Activated T-cell treated with anti-CD3 and anti-CD28 coated beads for 24 hours (primary cell): Measurements from ENCODE around the gene C16orf86.

Source experiments
- DNase-seq: peaks from one replicate; pipeline ENCODE4 v3.0.0-alpha.2; 2020; ENCODE audit warnings: low read depth

C16orf86 gene, protein sequence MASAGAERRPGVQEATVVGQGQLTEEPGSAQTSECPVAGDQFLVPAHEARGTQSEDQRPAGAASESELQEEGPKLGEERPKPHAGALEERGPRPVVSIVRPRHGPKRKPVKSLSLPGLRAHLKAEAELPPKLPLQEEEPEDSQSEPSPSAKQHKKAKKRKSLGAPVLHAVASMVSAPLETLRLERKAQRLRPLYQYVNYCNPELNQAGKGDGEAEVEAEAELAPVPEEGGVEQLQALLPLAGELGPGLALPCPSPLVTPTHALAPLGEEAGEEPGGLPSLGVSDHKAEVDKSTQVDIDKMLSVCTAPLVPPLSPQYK

DNA sequence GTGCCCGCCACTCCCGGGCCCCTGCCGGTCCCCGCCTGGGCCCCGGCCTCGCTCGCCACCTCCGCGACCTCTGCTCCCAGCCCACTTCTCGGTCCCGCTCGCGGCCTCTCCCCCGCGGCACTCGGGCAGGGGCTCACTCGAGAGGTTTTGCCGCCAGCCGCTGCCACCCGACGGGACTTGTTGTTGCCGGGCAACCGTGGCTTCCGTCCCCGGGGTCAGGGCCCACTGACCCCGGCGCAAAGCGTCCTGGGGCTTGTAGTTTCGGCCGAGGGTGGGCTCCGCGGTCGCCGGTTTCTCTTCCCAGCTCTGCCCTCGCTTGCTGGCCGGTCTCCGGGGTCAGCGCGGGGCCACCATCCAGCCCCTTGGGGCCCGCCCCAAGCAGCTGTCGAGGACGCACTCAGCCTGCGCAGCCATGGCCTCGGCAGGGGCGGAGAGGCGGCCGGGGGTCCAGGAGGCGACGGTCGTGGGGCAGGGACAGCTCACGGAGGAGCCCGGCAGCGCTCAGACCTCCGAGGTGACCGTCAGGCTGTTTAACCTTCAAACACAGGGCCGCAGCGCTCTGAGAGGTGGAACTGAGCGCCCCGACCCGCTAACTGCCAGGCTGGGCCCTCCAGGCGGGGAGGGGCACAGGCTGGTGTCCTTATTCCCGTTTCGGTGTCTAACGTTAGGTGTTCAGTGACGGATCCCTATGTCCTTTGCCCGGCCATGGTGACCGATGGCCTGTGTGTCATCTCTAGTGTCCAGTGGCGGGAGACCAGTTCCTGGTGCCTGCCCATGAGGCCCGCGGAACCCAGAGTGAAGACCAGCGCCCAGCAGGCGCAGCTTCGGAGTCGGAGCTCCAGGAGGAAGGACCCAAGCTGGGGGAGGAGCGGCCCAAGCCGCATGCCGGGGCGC lies at the start of gene C16orf86, which contains the start of gene ENKD1:
C16orf86 (plus strand) TSS at position 256 of the 894 bp plus-strand sequence; CDS start at position 413, 157 bp downstream.
ENKD1 (minus strand) TSS at position 192 of the 894 bp plus-strand sequence. CDS start 308 bp downstream, outside the sequence.
- DNase-seq: peak; percentile 68

DNA sequence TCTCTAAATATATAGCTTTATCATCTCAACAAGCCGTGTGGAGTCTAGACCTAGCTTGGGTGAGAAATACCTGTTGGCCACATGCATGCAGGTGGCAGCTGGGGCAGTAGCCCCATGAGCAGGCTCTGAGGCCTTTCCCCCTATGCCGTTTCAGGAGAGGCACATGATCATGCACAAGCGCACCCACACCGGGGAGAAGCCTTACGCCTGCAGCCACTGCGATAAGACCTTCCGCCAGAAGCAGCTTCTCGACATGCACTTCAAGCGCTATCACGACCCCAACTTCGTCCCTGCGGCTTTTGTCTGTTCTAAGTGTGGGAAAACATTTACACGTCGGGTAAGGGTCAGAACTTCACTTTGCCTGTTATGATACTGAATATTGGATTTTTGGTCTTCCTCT lies 38.4 kb upstream of the C16orf86 start:
- no peak for DNase-seq

DNA sequence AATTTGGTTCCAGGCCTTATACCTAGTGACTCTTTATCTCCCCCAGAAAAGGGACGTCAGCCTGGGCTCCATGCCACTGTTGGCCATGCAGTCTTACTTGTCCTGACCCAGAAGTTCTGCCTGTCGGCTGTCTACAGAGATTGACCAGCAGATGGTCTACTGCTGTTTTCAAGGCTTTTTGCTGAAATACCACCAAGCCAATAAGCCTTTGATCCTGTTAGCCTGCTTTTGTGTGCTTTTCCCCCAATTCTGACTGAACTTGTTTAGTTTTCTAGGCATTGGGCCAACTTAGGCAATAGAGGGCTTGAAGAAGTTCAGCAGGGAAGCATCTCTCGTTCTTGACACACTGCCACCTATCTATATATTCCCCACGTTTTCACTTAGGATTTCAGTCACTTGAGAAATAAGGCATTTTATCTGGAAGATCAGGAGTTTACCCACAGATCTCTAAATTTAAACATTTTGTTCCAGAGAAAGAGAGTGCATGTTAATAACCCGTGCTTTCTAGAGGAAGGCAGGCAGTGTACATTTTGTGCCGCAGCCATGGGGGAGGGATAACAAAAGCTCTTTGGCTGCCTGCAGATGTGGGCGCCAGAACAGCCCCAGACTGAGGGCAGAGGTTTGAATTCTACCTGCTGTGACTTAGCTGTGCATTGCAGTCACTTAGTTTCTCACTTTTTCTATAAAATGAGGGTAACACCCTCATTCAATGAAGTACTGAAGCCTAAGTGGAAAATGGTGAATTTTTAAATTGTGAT lies 34.0 kb upstream of the C16orf86 start:
- DNase-seq: no peak

DNA sequence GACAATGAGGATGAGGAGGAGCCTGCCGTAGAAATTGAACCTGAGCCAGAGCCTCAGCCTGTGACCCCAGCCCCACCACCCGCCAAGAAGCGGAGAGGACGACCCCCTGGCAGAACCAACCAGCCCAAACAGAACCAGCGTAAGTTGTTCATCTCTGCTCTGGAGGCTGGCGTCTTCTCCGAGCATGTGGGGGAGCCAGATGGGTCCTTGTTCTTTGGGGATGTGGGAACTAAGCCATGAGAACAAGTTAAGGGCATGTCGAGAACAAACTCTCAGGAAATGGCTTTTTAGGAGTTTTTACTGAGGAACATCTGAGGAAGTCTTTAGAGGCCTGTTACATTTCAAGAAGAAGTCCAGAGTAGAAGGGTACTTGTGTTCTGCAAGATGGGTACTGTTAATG lies 29.9 kb upstream of the C16orf86 start:
- DNase-seq: no peak

DNA sequence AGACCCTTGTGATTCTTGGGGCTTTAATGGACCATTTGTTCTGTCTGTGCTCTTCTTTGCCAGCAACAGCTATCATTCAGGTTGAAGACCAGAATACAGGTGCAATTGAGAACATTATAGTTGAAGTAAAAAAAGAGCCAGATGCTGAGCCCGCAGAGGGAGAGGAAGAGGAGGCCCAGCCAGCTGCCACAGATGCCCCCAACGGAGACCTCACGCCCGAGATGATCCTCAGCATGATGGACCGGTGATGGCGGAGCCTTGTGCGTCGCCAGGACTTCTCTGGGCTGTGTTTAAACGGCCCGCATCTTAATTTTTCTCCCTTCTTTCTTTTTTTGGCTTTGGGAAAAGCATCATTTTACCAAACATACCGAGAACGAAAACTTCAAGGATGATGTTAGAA lies 29.0 kb upstream of the C16orf86 start:
- DNase-seq: no peak

DNA sequence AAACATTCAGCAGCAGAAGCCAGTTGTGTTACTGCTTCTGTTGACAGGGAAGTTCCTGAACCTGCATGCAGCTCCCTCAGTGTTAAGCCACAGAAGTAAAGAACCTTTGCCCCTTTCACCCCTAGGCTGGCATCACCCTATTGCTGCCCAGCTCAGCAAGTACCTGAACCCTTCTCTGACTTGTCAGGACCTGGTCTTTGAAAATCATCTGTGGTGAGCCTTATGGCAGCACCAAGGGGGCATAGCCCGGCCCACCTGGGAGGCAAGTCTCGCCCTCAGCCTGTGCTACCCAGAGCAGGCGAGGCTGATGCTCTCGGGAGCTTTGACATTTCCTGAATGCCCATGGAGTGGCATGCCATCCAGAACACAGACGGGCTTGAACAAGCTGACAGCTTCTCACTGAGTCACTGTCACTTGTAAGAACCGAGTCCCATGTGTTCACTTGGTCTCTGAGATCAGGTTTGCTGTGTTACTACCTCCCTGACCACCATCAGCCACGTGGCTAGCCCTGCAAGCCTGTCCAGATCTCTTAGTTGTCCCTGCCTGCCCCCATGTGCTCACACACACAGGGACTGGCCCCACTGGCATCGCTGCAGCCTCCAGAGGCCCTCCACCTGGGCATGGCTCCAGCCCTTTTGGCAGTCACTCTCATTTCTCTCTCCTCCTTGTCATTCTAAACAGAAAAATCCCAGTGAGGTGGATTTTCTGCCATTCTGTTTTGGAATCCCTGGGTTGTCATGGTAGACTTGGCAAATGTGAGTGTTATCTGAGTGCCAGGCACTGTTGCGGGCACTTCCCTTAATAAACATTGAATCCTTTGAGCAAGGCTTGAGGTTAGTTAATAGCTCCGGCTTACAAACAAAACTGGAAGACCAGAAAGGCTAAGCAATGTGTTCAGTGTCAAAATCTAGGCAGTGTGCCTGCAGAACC lies 24.6 kb upstream of the C16orf86 start:
- no peak for DNase-seq

DNA sequence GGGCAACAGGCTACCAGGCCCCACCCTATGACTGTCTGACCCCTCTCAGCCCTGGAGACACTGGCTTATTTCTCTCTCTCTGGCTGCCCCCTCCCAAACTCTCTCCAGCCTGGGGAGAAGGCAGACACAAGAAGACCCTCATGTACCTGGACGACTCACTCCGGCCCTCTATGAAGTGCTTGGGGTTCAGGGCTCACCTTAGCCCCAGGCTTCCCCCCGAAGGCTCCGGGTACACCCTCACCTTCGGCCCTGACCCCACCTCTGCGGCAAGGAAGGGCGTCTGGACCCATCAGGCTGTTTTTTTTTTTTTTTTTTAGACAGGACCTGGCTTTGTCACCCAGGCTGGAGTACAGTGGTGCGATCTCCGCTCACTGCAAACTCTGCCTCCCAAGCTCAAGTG lies 22.6 kb upstream of the C16orf86 start:
- no peak for DNase-seq

DNA sequence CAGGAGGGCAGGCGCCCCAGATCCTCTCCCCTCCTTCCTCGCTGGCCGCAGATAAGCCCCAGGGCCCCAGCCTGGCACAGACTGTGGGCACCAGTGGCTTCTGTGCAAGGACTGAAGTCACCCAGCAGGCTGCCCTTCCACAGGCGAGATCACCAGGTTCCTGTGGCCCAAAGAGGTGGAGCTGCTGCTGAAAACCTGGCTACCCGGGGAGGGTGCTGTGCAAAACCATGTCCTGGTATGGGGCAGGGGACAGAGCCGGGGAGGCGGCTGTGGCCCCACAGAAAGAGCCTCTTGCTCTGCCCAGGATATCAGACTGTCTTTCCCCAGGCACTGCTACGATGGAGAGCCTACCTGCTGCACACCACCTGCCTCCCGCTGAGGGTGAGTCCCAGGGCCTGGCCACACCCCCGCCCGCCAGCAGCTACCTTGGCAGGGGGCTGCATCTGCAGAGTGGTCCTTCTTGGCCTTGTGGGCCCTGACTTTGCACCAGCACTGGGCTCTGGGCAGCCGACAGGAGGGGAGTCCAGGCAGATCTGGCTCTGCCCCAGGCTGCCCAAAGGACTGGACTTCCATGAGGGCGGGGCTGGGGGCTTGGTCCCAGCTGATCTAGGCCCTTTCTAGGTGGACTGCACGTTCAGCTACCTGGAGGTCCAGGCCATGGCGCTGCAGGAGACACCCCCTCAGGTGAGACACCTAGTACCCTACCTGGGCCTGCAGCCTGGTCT lies 21.1 kb upstream of the C16orf86 start:
- DNase-seq: no peak

DNA sequence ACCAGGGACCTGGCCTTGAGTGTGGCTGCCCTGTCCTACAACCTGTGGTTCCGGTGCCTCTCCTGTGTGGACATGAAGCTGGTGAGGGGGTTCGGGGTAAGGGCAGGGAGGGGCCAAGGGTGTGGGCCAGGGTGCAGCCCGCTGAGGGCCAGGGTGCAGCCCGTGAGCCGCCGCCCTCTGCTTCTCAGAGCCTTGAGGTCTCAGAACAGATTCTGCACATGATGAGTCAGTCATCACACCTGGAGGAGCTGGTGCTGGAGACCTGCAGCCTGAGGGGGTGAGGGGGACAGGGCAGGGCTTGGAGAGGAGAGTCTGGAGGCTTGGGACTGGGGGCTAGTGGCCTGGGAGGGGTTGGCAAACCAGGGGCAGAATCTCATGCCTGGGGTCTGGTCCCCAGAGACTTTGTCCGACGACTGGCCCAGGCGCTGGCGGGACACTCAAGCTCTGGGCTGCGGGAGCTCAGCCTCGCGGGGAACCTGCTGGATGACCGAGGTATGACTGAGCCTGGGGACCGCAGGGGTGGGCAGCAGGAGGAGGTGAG lies 19.4 kb upstream of the C16orf86 start:
- no peak for DNase-seq

DNA sequence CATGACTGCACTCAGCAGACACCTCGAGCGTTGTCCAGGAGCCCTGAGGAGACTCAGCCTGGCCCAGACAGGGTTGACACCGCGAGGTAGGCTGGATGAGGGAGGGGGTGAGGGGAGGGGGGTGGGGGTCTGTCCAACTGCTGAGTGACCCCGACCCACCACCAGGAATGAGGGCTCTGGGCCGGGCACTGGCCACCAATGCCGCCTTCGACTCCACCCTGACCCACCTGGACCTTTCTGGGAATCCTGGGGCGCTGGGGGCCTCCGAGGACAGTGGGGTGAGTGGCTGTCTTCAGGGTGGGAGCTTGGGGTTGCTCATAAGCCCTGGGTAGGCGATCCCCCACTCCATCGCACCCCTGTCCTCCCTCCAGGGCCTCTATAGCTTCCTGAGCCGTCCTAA lies 18.9 kb upstream of the C16orf86 start:
- DNase-seq: no peak

DNA sequence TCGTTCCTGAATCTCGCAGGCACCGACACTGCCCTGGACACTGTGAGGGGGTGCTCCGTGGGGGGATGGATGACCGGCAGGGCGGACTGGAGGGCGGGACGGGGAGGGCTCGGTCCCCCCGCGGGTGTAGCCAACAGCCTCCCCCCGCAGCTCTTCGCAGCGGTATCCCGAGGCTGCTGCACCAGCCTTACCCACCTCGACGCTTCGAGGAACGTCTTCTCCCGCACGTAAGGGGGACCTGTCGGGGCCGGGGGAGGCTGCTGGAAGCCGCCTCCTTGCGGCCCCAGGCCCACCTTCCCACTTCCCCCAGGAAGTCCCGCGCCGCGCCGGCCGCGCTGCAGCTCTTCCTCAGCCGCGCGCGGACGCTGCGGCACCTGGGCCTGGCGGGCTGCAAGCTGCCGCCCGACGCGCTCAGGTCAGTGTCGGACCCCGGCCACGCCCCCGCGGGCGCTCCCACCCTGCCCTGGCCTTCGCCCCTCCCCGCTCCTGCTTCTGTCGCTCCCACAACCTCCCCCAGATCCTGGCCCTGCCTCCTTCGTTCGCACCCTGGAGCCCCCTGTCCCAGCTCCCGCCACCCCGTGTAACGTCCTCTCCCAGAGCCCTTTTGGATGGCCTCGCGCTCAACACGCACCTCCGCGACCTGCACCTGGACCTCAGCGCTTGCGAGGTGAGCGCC lies 18.4 kb upstream of the C16orf86 start:
- DNase-seq: no peak

DNA sequence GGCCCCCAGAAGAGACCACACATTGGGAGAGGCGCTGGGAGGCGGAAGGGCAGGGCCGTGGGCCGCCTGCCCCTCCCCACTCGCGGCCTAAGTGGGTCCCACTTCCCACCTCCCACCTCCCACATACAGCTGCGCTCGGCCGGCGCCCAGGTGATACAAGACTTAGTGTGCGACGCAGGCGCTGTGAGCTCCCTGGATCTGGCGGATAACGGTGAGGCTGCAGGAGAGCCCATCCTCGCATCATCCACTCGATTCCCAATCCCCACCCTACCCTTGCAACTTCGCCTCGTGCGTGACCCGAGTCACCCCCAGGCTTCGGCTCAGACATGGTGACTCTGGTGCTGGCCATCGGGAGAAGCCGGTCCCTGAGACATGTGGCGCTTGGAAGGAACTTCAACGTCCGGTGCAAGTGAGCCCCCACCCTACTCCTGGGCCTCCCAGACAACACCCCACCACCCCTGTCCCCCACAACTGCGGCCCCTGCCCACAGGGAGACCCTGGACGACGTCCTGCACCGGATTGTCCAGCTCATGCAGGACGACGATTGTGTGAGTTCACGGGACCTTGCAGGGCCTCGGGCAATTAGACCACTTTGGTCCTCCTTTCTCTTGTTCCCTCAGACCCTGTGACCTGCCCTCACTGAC lies 17.7 kb upstream of the C16orf86 start:
- no peak for DNase-seq

DNA sequence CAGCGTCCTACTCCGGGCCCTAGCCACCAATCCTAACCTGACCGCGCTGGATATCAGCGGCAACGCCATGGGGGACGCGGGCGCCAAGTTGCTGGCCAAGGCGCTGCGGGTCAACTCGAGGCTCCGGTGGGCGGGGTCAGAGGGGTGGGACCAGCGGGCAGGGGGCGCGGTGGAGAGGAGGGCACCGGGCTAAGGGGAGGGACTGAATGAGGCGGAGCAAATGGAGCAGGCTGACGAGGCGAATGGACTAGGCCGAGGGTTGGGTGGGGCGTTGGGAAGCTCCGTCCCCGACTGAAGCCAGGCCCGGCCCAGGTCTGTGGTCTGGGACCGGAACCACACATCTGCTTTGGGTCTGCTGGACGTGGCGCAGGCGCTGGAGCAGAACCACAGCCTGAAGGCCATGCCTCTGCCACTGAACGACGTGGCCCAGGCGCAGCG lies 17.1 kb upstream of the C16orf86 start:
- DNase-seq: no peak

DNA sequence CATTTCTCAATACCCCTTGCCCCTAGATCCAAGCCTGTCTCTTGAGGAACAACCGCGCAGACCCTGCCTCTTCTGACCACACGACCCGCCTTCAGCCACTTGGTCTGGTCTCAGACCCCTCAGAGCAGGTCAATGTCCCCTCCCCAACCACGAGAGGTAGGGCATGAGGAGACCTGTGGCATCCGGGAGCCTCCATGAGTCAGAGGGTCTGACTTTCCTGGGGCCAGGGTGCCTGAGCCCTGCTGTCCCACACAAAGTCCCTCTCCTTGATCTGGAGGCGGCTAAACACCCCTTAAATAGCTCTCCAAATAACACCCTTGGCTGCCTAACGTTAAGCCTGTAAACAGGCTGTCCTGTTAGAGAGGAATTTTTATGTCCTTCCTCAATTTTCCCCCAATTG lies 16.6 kb upstream of the C16orf86 start:
- no peak for DNase-seq

DNA sequence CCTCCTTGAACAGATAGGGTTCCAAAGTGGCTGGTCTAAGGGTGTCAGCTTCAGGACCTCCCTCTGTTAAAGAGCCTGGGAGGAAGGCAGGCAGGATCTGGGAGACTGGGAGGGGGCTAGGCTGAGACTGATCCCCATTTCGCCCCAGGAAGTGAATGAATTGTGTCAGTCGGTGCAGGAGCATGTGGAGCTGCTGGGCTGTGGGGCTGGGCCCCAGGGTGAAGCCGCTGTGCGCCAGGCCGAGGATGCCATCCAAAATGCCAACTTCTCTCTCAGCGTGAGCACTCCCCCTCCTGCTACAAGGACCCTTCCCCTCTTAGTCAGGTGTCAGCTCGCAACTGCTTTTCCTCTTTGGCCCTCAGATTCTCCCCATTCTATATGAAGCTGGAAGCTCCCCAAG lies 15.6 kb upstream of the C16orf86 start:
- DNase-seq: no peak

DNA sequence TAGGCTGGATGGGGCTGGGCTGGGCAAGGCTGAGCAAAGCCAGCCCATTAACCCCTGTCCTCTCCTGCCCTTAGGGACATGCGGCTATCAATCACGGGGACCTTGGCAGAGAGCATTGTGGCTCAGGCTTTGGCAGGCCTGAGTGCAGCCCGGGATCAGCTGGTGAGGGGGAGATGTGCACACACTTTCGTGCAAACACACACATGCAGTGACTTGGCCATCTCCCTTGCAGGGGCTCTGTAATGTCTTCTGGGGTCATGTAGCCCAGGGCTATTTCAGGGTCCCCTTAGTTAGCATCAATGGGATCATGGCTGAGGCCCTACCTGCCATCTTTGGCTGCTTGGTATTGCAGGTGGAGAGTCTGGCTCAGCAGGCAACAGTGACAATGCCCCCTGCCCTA lies 14.8 kb upstream of the C16orf86 start:
- DNase-seq: no peak

DNA sequence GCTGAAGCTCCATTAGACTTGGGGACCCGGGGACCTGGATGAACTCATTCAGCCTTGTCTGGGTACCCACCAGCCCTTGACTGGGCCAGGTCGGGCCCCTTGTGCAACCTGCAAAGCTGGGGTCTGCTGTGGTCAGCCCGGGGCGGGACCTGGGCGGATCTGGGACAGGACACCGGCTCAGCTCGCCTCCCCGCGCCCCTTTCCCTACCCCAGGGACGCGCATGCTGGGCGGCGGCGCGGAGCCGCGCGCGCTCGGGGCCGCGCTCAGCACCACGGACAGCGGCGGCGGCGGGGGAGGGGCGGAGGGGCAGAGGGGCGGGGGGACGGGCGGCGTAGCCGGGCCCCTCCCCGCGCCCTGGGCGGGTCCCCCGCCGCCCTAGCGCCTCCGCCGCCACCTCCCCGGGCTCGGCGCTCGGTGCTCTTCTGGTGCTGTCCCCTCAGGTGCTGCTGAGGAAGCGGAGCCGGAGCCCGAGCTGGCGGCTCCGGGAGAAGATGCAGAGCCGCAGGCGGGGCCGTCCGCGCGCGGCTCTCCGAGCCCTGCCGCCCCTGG lies 14.0 kb upstream of the C16orf86 start:
- DNase-seq: no peak

DNA sequence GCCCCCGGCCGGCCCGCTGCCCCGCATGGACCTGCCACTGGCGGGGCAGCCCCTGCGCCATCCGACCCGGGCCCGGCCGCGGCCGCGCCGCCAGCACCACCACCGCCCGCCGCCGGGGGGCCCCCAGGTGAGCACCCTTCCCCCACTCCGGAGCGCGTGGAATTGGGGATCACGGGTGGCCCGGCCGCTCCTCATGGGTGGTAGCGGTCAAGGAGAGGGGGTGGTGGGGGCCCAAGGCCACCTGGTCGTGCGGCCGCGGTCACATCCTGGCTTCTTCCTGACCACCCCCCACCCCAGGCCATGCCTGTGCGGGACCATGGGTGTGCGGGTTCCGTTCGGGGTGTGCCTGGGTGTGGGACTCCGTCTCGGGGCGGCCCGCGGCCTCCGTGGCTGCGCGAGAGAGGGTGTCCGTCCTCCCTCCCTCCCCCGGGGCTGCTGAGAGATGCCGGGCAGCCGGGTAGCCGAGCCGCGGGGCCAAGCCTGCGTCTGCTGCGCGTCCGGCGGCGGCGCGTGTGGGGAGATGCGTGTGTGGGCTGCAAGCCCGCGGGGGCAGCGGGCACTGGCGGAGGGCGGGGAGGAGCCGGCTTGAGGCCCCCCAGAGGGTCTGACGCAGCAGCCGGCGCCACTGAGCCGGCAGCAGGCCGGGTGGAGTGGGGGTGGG lies 13.4 kb upstream of the C16orf86 start:
- DNase-seq: no peak
